Neuron (in vitro differentiated cells): ENCODE results near the gene TMEM178B.

Experiments
- H2AFZ ChIP-seq: one replicate; pipeline ENCODE4 v1.6.1; 2013; ENCODE audit warnings: low read depth, mild to moderate bottlenecking, inconsistent platforms, low read length, moderate library complexity
- H3K27me3 ChIP-seq: one replicate; pipeline ENCODE4 v1.6.1; 2013; ENCODE audit warnings: low read length; ENCODE audit not compliant: insufficient read depth
- H3K36me3 ChIP-seq: one replicate; pipeline ENCODE4 v1.6.1; 2013; ENCODE audit warnings: low read length; ENCODE audit not compliant: insufficient read depth
- H3K4me1 ChIP-seq: one replicate; pipeline ENCODE4 v1.6.1; 2013; ENCODE audit warnings: low read length; ENCODE audit not compliant: insufficient read depth
- H3K4me3 ChIP-seq: 2 replicates; pipeline ENCODE4 v1.5.1; 2013; ENCODE audit warnings: mild to moderate bottlenecking, low read length, moderate library complexity
- H3K9me3 ChIP-seq: one replicate; pipeline ENCODE4 v1.6.1; 2013; ENCODE audit warnings: low read length

TMEM178B gene

GRCh38 chr7:141342621-141343408, 269.0 kb downstream of the TMEM178B start:
- H2AFZ ChIP-seq: no peak overlapping the region
- peaks cover 6% of the 10 kb centered on the region for H3K4me1 ChIP-seq
- H3K36me3 ChIP-seq: no peaks in the 10 kb centered on the region
- no peak overlapping the region for H3K4me3 ChIP-seq
- H3K9me3 ChIP-seq: no peaks in the 10 kb centered on the region
- H3K27me3 ChIP-seq: no peaks in the 10 kb centered on the region

GRCh38 chr7:141344153-141344935, 270.5 kb downstream of the TMEM178B start:
- Histone ChIP-seq H3K9me3 (no peaks in the 10 kb centered on the region), H3K4me1 (peaks cover 6% of the 10 kb centered on the region), H3K36me3 (no peaks in the 10 kb centered on the region), H2AFZ (no peak overlapping the region), H3K4me3 (no peak overlapping the region), H3K27me3 (no peaks in the 10 kb centered on the region)

- Histone ChIP-seq H2AFZ (no peak overlapping the region), H3K36me3 (no peaks in the 10 kb centered on the region), H3K4me3 (no peak overlapping the region), H3K4me1 (no peaks in the 10 kb centered on the region), H3K9me3 (no peaks in the 10 kb centered on the region), H3K27me3 (no peaks in the 10 kb centered on the region)
These were observed 274.9 kb downstream of the TMEM178B start for GRCh38 chr7:141348728-141349127.

- Histone ChIP-seq H3K27me3 (no peaks in the 10 kb centered on the region), H3K4me3 (no peak overlapping the region), H2AFZ (no peak overlapping the region), H3K36me3 (no peaks in the 10 kb centered on the region), H3K9me3 (no peaks in the 10 kb centered on the region), H3K4me1 (peaks cover 1% of the 10 kb centered on the region)
These were observed 275.5 kb downstream of the TMEM178B start for GRCh38 chr7:141349338-141349737.

- no peak overlapping the region for H3K4me3 ChIP-seq
- H3K4me1 ChIP-seq: peaks cover 5% of the 10 kb centered on the region
- H2AFZ ChIP-seq: no peak overlapping the region
- H3K9me3 ChIP-seq: no peaks in the 10 kb centered on the region
- H3K36me3 ChIP-seq: no peaks in the 10 kb centered on the region
- no peaks in the 10 kb centered on the region for H3K27me3 ChIP-seq
These were observed 275.9 kb downstream of the TMEM178B start for GRCh38 chr7:141349804-141350203.

GRCh38 chr7:141351175-141351574, 277.3 kb downstream of the TMEM178B start:
- H3K36me3 ChIP-seq: no peaks in the 10 kb centered on the region
- no peak overlapping the region for H2AFZ ChIP-seq
- H3K9me3 ChIP-seq: no peaks in the 10 kb centered on the region
- no peak overlapping the region for H3K4me3 ChIP-seq
- no peaks in the 10 kb centered on the region for H3K27me3 ChIP-seq
- peaks cover 8% of the 10 kb centered on the region for H3K4me1 ChIP-seq

- Histone ChIP-seq H2AFZ (no peak overlapping the region), H3K27me3 (no peaks in the 10 kb centered on the region), H3K4me3 (no peak overlapping the region), H3K36me3 (no peaks in the 10 kb centered on the region), H3K9me3 (no peaks in the 10 kb centered on the region), H3K4me1 (peaks cover 8% of the 10 kb centered on the region)
These were observed 279.1 kb downstream of the TMEM178B start for GRCh38 chr7:141352955-141353354.

GRCh38 chr7:141354251-141354650, 280.4 kb downstream of the TMEM178B start:
- no peak overlapping the region for H3K4me3 ChIP-seq
- no peaks in the 10 kb centered on the region for H3K36me3 ChIP-seq
- H2AFZ ChIP-seq: no peak overlapping the region
- H3K9me3 ChIP-seq: no peaks in the 10 kb centered on the region
- H3K27me3 ChIP-seq: no peaks in the 10 kb centered on the region
- H3K4me1 ChIP-seq: peaks cover 8% of the 10 kb centered on the region

- no peaks in the 10 kb centered on the region for H3K27me3 ChIP-seq
- no peak overlapping the region for H2AFZ ChIP-seq
- no peaks in the 10 kb centered on the region for H3K36me3 ChIP-seq
- no peaks in the 10 kb centered on the region for H3K9me3 ChIP-seq
- peaks cover 8% of the 10 kb centered on the region for H3K4me1 ChIP-seq
- no peak overlapping the region for H3K4me3 ChIP-seq
These were observed 281.2 kb downstream of the TMEM178B start for GRCh38 chr7:141355032-141355431.

GRCh38 chr7:141356161-141356560, 282.3 kb downstream of the TMEM178B start:
- Histone ChIP-seq H3K4me1 (peaks cover 13% of the 10 kb centered on the region), H3K36me3 (no peaks in the 10 kb centered on the region)

GRCh38 chr7:141358386-141358785, 284.5 kb downstream of the TMEM178B start:
- no peaks in the 10 kb centered on the region for H3K9me3 ChIP-seq
- no peak overlapping the region for H2AFZ ChIP-seq
- H3K4me3 ChIP-seq: no peak overlapping the region
- no peaks in the 10 kb centered on the region for H3K27me3 ChIP-seq
- peaks cover 17% of the 10 kb centered on the region for H3K4me1 ChIP-seq
- H3K36me3 ChIP-seq: no peaks in the 10 kb centered on the region

More at GRCh38 chr7:141356161-141356560, 282.3 kb downstream of the TMEM178B start:
- H3K9me3 ChIP-seq: no peaks in the 10 kb centered on the region
- no peak overlapping the region for H3K4me3 ChIP-seq
- no peaks in the 10 kb centered on the region for H3K27me3 ChIP-seq
- H2AFZ ChIP-seq: no peak overlapping the region

- peaks cover 17% of the 10 kb centered on the region for H3K4me1 ChIP-seq
- no peaks in the 10 kb centered on the region for H3K9me3 ChIP-seq
- H3K4me3 ChIP-seq: no peak overlapping the region
- H3K36me3 ChIP-seq: no peaks in the 10 kb centered on the region
- H3K27me3 ChIP-seq: no peaks in the 10 kb centered on the region
- H2AFZ ChIP-seq: no peak overlapping the region
These were observed 285.4 kb downstream of the TMEM178B start for GRCh38 chr7:141359262-141359661.

GRCh38 chr7:141359740-141360415, 286.0 kb downstream of the TMEM178B start:
- Histone ChIP-seq H3K36me3 (no peaks in the 10 kb centered on the region), H2AFZ (no peak overlapping the region), H3K4me1 (peaks cover 11% of the 10 kb centered on the region), H3K4me3 (no peak overlapping the region), H3K27me3 (no peaks in the 10 kb centered on the region), H3K9me3 (no peaks in the 10 kb centered on the region)
